ENCODE results near the gene RRBP1. TPM values are rescaled to one million over a fixed set of nuclear protein-coding genes. Genes with fewer than 3 reads are reported as not detected.
A peak's percentile ranks its signal among the peaks of the same experiment; 100 is the strongest.

RRBP1 gene
- total and polyA plus RNA-seq, 12 donors: 23.5 to 71.3 (median 29.7) TPM

DNA sequence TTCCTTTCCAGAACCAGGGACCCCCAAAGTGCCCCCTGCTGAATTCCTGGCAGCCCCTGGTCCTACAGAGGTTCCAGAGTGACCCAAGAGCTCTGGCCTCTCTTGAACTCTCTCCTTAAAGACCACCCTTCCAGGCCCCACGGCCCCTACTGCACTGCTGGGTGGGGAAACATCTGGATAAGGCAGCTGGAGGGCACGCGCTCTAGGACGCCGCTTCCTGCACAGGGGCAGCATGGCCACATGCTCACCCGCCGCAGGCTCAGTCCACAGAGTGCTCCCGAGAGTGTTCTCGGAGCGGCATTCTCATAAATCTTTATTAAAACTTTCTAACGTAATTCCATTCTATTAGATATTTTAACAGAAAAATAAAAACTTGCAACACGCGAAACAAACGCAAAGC is 37.0 kb downstream of the RRBP1 start:
- peaks cover 0 to 54% (median 5%) of the 10 kb centered on the region in 9 donors for H3K36me3 ChIP-seq
- no peaks in the 10 kb centered on the region for H3K27me3 ChIP-seq
- peak overlapping the region in 5 of 10 donors; percentile 31 to 76 (median 68) for H3K27ac ChIP-seq
- ATAC-seq (no peak), DNase-seq (no peak)
- intact Hi-C loops (cut with DNase I): no loop called here
- no peak overlapping the region for H3K4me3 ChIP-seq
- TF ChIP-seq, protein P1, sequence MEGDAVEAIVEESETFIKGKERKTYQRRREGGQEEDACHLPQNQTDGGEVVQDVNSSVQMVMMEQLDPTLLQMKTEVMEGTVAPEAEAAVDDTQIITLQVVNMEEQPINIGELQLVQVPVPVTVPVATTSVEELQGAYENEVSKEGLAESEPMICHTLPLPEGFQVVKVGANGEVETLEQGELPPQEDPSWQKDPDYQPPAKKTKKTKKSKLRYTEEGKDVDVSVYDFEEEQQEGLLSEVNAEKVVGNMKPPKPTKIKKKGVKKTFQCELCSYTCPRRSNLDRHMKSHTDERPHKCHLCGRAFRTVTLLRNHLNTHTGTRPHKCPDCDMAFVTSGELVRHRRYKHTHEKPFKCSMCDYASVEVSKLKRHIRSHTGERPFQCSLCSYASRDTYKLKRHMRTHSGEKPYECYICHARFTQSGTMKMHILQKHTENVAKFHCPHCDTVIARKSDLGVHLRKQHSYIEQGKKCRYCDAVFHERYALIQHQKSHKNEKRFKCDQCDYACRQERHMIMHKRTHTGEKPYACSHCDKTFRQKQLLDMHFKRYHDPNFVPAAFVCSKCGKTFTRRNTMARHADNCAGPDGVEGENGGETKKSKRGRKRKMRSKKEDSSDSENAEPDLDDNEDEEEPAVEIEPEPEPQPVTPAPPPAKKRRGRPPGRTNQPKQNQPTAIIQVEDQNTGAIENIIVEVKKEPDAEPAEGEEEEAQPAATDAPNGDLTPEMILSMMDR (IDR thresholded peaks at IDR 0.05): no peak
- no peaks in the 10 kb centered on the region for H3K9me3 ChIP-seq
- H3K4me1 ChIP-seq: peaks cover 20 to 97% (median 69%) of the 10 kb centered on the region in 9 donors
- 95 to 96% methylated on average over 14 of the region's 14 CpGs for WGBS, 2 donors

DNA sequence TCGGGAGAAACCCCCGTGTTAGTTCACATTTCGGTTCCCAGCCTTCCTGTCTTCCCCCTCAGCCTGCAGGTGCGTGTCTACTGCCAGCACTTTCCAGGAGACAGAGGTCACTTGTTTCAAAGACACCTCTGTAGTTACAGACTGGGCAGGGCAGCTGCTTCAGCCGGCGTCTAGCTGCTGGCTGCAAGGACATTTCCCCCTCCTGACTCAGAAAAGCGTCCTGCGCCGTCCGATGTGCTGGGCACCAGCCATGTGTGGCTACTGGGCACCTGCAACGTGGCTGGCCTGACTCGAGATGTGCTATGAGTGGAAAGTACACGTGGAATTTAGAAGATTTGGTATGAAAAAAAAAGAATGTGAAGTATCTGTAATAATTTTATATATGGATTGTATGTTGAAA is 37.6 kb downstream of the RRBP1 start:
- no peak for DNase-seq
- intact Hi-C loops (cut with DNase I): no loop called here
- no peak overlapping the region for H3K4me3 ChIP-seq
- TF ChIP-seq, protein P1 (IDR thresholded peaks at IDR 0.05): no peak
- H3K36me3 ChIP-seq: peaks cover 0 to 60% (median 5%) of the 10 kb centered on the region in 9 donors
- H3K4me1 ChIP-seq: peaks cover 20 to 92% (median 65%) of the 10 kb centered on the region in 9 donors
- no peaks in the 10 kb centered on the region for H3K9me3 ChIP-seq
- peak in 5 of 8 donors; percentile 27 to 58 (median 42) for ATAC-seq
- H3K27ac ChIP-seq: peak overlapping the region in 8 of 10 donors; percentile 21 to 76 (median 41)
- no peaks in the 10 kb centered on the region for H3K27me3 ChIP-seq
- WGBS, 2 donors: 53 to 68% methylated on average over 13 of the region's 13 CpGs

DNA sequence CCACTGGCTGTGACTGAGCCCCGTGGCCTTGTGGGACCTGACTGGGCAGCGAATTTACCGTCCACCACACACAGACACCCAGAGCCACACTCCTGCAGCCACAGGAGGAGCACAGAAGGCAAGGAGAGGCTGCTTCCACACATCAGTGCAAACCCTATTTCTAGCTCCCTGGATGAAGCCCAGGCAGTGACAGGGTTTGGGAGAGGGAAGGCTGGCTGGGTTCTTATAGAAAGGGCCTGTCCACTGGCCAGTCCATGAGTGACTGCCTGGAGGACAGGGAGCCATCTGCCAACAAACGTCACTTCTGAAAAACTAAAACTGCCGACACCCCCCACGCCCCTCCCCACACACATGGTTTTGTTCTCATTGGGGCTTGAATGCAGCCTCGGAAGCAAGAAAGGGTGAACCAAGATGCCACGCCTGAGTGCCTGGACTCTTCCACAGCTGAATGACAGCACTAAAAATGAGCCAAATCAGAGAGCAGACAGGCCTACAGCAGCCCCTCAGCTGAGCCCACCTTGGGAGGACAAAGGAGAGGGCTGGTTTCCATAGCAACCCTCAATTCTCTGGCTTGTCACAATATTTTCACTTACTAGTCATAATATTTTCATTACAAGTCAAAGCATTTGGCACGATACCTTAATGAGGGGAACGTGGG is 38.4 kb downstream of the RRBP1 start:
- H3K27ac ChIP-seq: peak overlapping the region in 9 of 10 donors; percentile 2 to 76 (median 41)
- TF ChIP-seq, protein P1 (IDR thresholded peaks at IDR 0.05): no peak
- DNase-seq (no peak), ATAC-seq (peak in 7 of 8 donors; percentile 27 to 66 (median 44))
- no peaks in the 10 kb centered on the region for H3K9me3 ChIP-seq
- H3K36me3 ChIP-seq: peaks cover 0 to 68% (median 5%) of the 10 kb centered on the region in 9 donors
- intact Hi-C loops (cut with DNase I): no loop called here
- H3K27me3 ChIP-seq: no peaks in the 10 kb centered on the region
- WGBS, 2 donors: 65 to 74% methylated on average over 10 of the region's 10 CpGs
- H3K4me3 ChIP-seq: no peak overlapping the region
- peaks cover 18 to 89% (median 58%) of the 10 kb centered on the region in 9 donors for H3K4me1 ChIP-seq

DNA sequence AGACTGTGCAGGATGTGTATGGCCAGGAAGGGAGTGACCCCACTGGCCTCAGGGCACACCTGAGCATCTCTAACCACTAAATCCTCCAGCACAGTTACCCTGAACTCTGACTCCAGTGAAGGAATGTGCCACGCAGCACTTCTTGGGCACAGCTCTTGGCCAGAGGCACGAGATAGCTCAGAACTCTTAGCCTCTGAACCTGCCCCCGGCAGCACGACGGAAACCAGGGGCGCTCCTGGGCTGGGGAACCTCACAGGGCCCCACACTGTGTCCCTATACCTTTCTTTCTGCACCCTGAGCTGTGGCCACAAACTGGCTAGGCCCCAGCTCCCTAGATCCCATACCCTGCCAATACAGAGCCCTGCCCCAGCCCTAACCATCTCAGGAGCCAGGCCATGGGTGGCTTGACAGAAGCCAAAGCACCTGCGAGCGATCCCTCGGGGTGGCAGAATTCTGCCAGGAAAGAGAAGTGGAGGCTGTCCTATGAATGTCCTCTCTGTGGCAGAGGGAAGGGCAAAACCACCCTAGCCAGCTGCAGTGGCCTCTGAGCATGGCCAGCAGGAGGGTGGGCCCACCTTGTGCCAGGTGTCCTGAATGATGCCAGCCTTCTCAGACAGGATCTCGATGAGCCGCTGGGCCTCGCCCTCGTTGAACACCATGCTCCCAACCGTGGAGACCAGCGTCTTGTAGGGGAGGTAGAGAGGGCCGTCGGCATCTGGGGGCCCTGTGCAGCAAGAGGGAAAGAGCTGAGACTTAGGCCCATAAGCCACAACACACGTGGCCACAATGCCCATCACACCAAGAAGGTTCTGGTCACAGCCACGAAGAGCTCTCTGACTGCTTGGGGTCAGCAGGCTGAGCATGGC is 39.4 kb downstream of the RRBP1 start:
- WGBS, 2 donors: 82 to 88% methylated on average over 19 of the region's 19 CpGs
- intact Hi-C loops (cut with DNase I): no loop called here
- ATAC-seq (no peak), DNase-seq (no peak)
- Histone ChIP-seq H3K27ac (peak overlapping the region in 5 of 10 donors; percentile 31 to 76 (median 68)), H3K4me3 (no peak overlapping the region), H3K36me3 (peaks cover 0 to 78% (median 5%) of the 10 kb centered on the region in 9 donors), H3K9me3 (no peaks in the 10 kb centered on the region), H3K27me3 (no peaks in the 10 kb centered on the region), H3K4me1 (peaks cover 18 to 87% (median 56%) of the 10 kb centered on the region in 9 donors)
- TF ChIP-seq, protein P1 (IDR thresholded peaks at IDR 0.05): no peak
